GM12874 (cell line): ENCODE measurements around the gene RPS15.
A peak's percentile ranks its signal among the peaks of the same experiment; 100 is the strongest.

ENCODE experiments used
- TF ChIP-seq, protein P1 (sequence below): IDR thresholded peaks from 2 replicates; pipeline ENCODE4 v1.5.1; 2011; ENCODE audit warnings: low read depth, mild to moderate bottlenecking, control low read depth, low read length, moderate library complexity; ENCODE audit not compliant: insufficient read depth

The RPS15 gene

GRCh38 chr19:1457892-1458291, 19.7 kb downstream of the RPS15 start:
- TF ChIP-seq, protein P1, sequence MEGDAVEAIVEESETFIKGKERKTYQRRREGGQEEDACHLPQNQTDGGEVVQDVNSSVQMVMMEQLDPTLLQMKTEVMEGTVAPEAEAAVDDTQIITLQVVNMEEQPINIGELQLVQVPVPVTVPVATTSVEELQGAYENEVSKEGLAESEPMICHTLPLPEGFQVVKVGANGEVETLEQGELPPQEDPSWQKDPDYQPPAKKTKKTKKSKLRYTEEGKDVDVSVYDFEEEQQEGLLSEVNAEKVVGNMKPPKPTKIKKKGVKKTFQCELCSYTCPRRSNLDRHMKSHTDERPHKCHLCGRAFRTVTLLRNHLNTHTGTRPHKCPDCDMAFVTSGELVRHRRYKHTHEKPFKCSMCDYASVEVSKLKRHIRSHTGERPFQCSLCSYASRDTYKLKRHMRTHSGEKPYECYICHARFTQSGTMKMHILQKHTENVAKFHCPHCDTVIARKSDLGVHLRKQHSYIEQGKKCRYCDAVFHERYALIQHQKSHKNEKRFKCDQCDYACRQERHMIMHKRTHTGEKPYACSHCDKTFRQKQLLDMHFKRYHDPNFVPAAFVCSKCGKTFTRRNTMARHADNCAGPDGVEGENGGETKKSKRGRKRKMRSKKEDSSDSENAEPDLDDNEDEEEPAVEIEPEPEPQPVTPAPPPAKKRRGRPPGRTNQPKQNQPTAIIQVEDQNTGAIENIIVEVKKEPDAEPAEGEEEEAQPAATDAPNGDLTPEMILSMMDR = no peak

DNA sequence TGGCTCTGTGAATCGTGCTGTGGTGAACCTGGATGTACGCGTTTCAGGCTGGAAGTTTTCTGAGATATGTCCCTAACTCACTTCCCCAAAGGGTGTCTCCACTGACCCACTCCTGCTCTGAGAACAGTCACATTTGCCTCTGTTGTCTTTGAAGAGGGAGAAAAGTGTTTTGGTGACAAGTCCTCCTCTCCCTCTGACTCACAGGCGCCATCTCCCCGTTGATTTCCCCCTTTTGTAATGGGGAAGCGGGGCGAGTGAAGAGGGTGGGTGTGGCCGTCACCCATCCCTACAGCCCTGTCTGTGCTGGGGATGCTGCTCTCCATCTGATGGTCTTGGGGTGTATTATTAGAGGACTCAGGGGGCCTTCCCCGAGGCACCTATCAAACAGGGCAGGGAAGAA, 21.3 kb downstream of the RPS15 start:
- TF ChIP-seq, protein P1 = no peak

GRCh38 chr19:1460033-1460995, 22.1 kb downstream of the RPS15 start:
- TF ChIP-seq, protein P1 = no peak

- TF ChIP-seq, protein P1 = no peak
These were observed 23.7 kb downstream of the RPS15 start for GRCh38 chr19:1461862-1462261.

GRCh38 chr19:1465191-1466016, 27.2 kb downstream of the RPS15 start:
- TF ChIP-seq, protein P1 = 0 out of 2 replicates have a peak, but pooled peaks have one; percentile 21

GRCh38 chr19:1466018-1466460, 27.8 kb downstream of the RPS15 start:
- TF ChIP-seq, protein P1 = no peak
